Epithelial cell of esophagus (primary cell): ENCODE measurements around the gene HOXC5.

Source experiments
- DNase-seq: peaks from one replicate; pipeline ENCODE4 v3.0.0; 2010; ENCODE audit warnings: low read depth
- H3K4me3 ChIP-seq: 2 replicates; pipeline ENCODE4 v1.5.1; 2011; ENCODE audit warnings: mild to moderate bottlenecking, low read length, control low read depth
- TF ChIP-seq, protein P1 (sequence below): IDR thresholded peaks from 2 replicates; pipeline ENCODE4 v1.5.1; 2011; ENCODE audit warnings: low read depth, mild to moderate bottlenecking, low read length, control low read depth, inconsistent platforms; ENCODE audit not compliant: insufficient read depth; ENCODE audit errors: missing control alignments

The HOXC5 gene

DNA sequence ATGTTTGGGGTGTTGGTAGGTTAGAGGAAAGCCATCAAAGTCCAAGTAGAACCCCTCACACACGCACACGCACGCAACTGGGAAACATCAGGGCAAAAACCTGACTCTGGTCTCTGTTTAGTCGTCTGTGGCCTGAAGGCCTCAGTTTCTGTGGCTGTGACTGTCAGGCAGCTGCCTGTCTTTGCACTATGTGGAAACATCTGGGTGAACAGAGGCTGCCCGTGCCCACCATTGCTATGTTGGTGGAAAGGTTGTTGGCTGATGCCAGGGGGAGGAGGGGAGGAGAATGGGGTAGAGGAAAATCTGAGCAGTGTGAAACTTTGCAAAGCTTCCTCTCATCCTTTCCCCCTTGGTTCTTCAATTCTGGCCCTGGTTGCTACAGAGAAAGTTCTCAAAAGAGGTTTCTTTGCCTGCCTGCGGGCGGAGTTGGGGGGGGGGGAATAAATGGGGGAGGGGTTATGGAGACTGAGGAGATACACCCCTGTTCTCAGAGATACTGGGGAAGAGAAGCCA lies 40.4 kb upstream of the HOXC5 start:
- TF ChIP-seq, protein P1, sequence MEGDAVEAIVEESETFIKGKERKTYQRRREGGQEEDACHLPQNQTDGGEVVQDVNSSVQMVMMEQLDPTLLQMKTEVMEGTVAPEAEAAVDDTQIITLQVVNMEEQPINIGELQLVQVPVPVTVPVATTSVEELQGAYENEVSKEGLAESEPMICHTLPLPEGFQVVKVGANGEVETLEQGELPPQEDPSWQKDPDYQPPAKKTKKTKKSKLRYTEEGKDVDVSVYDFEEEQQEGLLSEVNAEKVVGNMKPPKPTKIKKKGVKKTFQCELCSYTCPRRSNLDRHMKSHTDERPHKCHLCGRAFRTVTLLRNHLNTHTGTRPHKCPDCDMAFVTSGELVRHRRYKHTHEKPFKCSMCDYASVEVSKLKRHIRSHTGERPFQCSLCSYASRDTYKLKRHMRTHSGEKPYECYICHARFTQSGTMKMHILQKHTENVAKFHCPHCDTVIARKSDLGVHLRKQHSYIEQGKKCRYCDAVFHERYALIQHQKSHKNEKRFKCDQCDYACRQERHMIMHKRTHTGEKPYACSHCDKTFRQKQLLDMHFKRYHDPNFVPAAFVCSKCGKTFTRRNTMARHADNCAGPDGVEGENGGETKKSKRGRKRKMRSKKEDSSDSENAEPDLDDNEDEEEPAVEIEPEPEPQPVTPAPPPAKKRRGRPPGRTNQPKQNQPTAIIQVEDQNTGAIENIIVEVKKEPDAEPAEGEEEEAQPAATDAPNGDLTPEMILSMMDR = no peak
- no peak overlapping the region for H3K4me3 ChIP-seq
- DNase-seq = no peak

DNA sequence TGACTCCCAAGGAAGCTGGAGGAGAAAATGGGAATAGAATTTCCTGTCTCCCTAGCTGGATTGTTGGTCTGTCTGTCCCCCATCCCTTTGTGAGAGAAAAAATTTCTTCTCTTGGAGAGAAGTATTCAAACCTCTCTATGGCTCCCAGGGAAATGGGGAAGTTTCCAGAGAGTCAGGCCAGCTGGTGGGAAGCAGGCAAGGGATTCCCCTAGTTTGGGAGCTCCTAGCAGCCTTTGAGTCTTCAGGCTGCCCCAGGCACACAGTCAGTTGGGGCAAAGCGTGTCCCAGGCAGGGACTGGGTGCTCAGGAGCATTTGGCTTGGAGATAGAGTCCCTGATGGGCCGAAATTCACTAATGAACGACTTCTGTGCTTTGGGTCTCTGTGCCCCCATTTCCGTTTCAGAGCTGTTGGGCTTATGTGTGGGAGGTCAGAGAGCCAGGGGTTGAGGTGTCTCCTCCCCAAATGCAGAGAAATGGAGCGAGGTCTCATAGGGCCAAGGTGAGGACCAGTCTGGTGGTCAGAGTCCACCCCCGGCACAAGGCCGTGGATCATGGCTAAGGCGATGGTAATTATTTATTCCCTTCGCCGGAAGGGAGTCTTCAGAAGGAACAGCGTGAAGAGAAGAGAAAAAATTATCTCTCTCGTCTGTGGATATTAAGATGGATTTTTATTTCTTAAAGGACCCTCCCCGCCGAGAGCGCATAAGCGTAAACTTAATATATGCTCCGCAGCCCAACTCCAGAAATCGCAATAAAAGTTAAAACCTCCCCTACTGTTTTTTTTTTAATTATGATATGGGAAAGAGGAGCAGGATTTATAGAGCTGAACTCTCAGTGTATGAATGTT lies 39.5 kb upstream of the HOXC5 start:
- no peak for DNase-seq
- TF ChIP-seq, protein P1 = no peak
- H3K4me3 ChIP-seq = no peak overlapping the region

DNA sequence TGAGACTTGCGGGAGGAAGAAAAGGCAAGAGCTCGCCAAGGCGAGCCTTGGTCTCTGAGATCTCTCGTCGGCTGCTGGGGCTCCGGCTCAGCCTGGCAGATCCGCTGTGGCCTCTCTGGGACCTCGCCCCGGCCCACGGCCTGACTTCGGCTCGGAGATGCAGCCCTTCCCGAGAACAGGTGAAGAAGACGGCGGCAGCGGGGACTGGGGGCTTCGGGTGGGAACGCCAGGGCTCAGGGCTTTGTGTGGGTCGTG lies 38.9 kb upstream of the HOXC5 start:
- TF ChIP-seq, protein P1 = no peak
- DNase-seq = no peak
- no peak overlapping the region for H3K4me3 ChIP-seq

DNA sequence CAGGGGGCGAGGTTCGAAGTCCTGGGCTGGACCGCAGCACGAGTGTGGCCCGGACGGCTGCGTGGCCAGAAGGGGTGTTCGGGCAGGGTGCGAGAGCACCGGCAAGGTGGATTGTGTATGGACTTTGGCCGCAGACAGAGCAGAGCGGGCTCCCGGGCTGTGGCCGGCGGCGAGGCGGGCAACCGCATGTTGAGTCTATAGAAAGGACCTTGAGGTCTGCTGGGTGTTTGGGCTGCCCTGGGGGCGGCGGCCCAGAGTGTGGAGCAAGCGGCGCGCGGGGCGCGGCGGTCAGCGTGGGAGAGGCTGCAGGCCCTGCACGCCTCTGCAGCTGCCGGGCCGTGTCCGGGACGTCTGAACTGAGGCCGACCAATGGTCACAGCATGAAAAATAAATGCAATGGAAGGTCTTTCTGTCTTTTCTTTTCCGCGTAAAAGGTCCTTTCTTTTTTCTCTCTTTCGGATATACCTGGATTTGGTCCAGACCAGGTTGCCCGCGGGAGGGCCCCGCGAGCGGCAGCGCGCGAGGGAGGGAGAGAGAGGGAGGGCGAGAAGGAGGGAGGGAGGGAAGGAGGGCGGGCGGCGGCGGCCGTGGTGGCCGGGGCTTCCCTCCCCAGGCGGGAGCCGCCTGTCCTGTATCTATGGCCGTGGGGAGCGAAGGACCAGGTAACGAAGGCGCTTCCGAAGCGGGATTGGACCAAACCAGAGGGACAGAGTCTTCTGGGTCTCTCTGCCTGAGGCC lies 38.4 kb upstream of the HOXC5 start:
- TF ChIP-seq, protein P1 = no peak
- no peak overlapping the region for H3K4me3 ChIP-seq
- DNase-seq = no peak

DNA sequence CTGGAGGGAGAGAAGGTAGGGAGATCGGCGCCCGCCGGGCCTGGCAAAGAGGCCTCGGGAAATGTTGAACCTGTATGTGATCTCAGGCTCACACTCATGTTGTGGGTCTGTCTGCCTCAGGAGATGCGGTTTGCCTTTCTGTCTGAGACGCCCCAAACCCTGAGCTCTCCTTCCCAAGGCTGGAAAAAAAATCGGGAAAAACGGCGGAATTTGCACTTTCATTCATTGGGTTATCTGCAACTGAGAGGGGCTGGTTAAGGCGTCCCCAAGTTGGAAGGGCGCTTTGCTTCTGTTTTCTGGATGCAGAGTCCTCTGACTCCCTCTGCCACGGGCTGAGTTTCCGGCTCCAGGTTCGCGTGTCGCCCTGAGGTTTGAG lies 37.9 kb upstream of the HOXC5 start:
- TF ChIP-seq, protein P1 = no peak

DNA sequence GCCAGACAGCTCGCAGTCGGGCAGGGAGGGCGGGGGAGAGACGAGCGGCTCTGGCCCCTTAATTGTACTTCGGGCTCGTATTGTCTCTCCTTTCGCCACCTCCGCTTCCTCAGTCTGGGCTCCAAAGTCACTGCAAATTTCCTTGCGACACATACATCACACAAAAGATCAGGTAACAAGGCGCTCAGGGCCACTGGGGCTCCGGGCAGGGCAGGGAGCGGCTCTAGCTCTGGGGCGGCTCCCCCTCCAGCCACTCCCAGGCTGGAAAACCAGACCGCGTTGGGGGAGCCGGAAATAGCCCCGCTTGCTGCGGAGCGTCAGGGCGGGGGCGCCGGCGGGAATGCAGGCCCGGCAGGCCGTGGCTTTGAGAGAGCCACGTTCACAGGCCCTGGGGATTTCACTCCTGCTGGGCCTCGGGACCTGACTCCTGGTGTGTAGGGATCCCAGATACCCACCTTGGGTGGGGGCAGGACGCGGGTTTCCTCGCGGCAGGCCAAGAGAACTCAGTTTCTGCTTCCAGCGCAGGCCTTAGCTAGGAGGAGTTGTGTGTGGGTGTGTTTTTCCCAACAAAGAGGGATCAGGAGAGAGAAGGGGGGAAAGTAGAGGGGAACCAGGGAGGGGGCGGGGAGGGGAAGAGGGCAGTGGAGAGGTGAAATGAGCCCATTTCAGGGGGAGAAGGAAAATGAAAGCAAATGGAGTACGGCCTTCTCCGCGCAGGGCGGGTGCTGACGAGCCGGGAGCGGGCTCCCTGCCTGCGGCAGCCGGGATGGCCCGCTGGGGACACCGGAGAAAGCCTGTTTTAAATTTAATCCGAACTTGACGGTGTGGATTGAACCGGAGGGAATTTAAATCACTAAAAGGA lies 37.2 kb upstream of the HOXC5 start:
- TF ChIP-seq, protein P1 = no peak
- no peak overlapping the region for H3K4me3 ChIP-seq
- no peak for DNase-seq

More for the DNA sequence above, 37.9 kb upstream of the HOXC5 start:
- no peak for DNase-seq
- no peak overlapping the region for H3K4me3 ChIP-seq
